Measurements from ENCODE around the gene FAM181B.
"Not testable (repeated sequence)": the region's sequence is repeated elsewhere in the genome, so short reads cannot be mapped to it uniquely, and the experiment has no call there.

FAM181B gene

DNA sequence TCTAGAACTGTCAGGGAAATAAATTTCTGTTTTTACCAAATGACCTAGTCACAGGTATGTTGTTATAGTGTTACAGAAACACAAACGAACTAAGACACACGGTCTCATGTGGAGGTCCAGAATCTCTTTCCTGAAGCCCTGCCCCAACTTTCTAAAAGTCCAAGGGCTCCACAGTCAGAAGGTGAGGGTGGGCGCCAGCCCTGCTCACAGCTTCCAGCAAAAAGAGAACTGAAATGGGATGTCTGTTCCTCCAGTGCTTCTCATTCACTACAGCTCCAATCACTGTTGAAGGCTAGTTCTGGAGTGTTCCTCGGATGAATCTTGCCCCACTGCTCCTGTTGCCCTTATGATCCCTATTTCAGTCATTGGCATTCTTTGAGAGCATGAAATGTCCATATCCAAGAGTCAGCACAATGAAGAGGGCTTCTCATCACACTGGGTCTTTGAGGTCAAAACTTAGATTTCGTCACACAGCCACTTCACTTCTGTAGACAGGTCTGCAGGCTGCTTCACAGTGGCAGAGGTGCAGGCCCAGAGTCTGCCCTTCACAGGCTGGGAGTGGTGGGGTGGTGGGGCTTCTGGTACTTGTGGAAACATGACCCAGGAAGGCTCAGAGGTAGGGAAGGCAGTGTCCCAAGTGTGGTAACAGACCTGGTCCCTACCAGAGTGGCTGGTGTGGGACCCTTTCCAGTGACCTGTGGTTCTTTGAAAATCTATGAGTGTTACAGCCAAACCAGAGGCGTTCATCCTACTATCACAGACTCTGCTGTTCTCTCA lies 34.9 kb downstream of the FAM181B start:
- H3K9ac ChIP-seq (ENCODE audit: low read length) = no peak overlapping the region
- H3K4me1 ChIP-seq (ENCODE audit: low read length) = peaks cover 7% of the 10 kb centered on the region
- peak overlapping the region; percentile 55; the same call in 1 of the 2 replicates for H2AFZ ChIP-seq (ENCODE audit: low read depth, low read length)
- H3K4me2 ChIP-seq (ENCODE audit: low read length) = no peak overlapping the region
- no peaks in the 10 kb centered on the region for H4K20me1 ChIP-seq (ENCODE audit: insufficient read depth, low read length)
- H3K4me3 ChIP-seq (ENCODE audit: low read length) = no peak overlapping the region
- TF ChIP-seq, protein P1, sequence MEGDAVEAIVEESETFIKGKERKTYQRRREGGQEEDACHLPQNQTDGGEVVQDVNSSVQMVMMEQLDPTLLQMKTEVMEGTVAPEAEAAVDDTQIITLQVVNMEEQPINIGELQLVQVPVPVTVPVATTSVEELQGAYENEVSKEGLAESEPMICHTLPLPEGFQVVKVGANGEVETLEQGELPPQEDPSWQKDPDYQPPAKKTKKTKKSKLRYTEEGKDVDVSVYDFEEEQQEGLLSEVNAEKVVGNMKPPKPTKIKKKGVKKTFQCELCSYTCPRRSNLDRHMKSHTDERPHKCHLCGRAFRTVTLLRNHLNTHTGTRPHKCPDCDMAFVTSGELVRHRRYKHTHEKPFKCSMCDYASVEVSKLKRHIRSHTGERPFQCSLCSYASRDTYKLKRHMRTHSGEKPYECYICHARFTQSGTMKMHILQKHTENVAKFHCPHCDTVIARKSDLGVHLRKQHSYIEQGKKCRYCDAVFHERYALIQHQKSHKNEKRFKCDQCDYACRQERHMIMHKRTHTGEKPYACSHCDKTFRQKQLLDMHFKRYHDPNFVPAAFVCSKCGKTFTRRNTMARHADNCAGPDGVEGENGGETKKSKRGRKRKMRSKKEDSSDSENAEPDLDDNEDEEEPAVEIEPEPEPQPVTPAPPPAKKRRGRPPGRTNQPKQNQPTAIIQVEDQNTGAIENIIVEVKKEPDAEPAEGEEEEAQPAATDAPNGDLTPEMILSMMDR (IDR thresholded peaks at IDR 0.05; ENCODE audit: low read depth, low read length) = no peak
- TF ChIP-seq EZH2phosphoT487 (IDR thresholded peaks at IDR 0.05; ENCODE audit: low read depth) = no peak
- H3K36me3 ChIP-seq (replicated peaks; ENCODE audit: low read depth, low read length) = no peaks in the 10 kb centered on the region
- no peak overlapping the region for H3K27ac ChIP-seq (ENCODE audit: low read length)
- no peaks in the 10 kb centered on the region for H3K9me3 ChIP-seq (ENCODE audit: insufficient read depth, low read length)
- no peaks in the 10 kb centered on the region for H3K79me2 ChIP-seq (ENCODE audit: low read length)
- H3K27me3 ChIP-seq (ENCODE audit: low read depth, low read length) = no peaks in the 10 kb centered on the region

DNA sequence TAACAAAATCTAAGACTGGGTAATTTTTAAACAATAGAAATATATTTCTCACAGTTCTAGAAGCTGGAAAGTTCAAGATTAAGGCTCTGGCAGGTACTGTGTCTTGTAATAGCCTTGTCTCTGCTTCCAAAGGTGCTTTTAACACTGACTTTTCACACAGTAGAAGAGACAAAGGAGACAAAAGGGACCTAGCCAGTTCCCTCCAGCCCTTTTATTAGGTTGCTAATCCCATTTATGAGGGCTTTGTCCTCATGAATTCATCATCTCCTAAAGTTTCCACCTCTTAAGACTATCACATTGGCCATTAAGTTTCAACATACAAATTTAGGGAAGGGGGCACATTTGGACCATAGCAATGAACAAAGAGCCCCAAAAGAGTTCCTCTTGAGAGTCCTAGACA lies 40.7 kb downstream of the FAM181B start:
- H3K79me2 ChIP-seq (ENCODE audit: low read length) = no peaks in the 10 kb centered on the region

DNA sequence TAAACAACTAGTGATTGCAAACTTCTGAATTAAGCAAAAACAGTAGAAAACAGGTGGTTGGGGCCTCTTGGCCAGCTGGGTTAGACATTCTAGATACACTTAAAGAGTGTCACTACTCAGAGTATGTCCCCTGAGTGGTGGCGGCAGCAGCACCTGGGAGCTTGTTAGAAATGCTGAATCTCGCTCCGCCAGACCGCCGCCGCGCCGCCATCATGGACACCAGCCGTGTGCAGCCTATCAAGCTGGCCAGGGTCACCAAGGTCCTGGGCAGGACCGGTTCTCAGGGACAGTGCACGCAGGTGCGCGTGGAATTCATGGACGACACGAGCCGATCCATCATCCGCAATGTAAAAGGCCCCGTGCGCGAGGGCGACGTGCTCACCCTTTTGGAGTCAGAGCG lies 44.3 kb downstream of the FAM181B start:
- not testable (repeated sequence) for H2AFZ ChIP-seq (ENCODE audit: low read depth, low read length); H3K9ac ChIP-seq (ENCODE audit: low read length); H3K27ac ChIP-seq (ENCODE audit: low read length); H3K4me3 ChIP-seq (ENCODE audit: low read length); H3K4me2 ChIP-seq (ENCODE audit: low read length); H3K79me2 ChIP-seq (ENCODE audit: low read length); H3K4me1 ChIP-seq (ENCODE audit: low read length); H3K36me3 ChIP-seq (replicated peaks; ENCODE audit: low read depth, low read length); H4K20me1 ChIP-seq (ENCODE audit: insufficient read depth, low read length); H3K9me3 ChIP-seq (ENCODE audit: insufficient read depth, low read length); H3K27me3 ChIP-seq (ENCODE audit: low read depth, low read length)

More for the DNA sequence above, 40.7 kb downstream of the FAM181B start:
- TF ChIP-seq, protein P1 (IDR thresholded peaks at IDR 0.05; ENCODE audit: low read depth, low read length) = no peak
- no peak for TF ChIP-seq EZH2phosphoT487 (IDR thresholded peaks at IDR 0.05; ENCODE audit: low read depth)
- no peaks in the 10 kb centered on the region for H3K9me3 ChIP-seq (ENCODE audit: insufficient read depth, low read length)
- H3K4me3 ChIP-seq (ENCODE audit: low read length) = no peak overlapping the region
- no peaks in the 10 kb centered on the region for H3K36me3 ChIP-seq (replicated peaks; ENCODE audit: low read depth, low read length)
- no peak overlapping the region for H2AFZ ChIP-seq (ENCODE audit: low read depth, low read length)
- no peaks in the 10 kb centered on the region for H3K27me3 ChIP-seq (ENCODE audit: low read depth, low read length)
- no peak overlapping the region for H3K4me2 ChIP-seq (ENCODE audit: low read length)
- H3K9ac ChIP-seq (ENCODE audit: low read length) = no peak overlapping the region
- H4K20me1 ChIP-seq (ENCODE audit: insufficient read depth, low read length) = no peaks in the 10 kb centered on the region
- H3K4me1 ChIP-seq (ENCODE audit: low read length) = no peaks in the 10 kb centered on the region
- no peak overlapping the region for H3K27ac ChIP-seq (ENCODE audit: low read length)

DNA sequence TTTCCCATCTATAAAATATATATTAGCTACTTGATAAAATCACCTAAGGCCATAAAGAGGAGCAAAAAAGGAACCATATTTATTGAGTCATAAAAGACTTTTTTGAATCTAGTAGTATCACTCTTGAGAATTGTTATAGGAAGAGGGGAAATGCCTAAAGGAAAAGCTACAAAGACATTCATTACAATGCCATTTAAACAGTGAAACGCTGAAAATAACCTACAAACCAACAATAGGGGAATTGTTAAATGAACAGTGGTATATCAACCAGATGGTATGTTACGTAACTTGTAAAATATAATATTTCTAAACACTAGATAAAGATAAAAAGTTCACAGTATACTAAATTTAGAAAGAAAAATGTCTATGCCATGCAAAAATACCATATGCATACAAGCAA lies 47.5 kb downstream of the FAM181B start:
- H2AFZ ChIP-seq (ENCODE audit: low read depth, low read length) = no peak overlapping the region
- H3K27ac ChIP-seq (ENCODE audit: low read length) = no peak overlapping the region
- no peak overlapping the region for H3K4me2 ChIP-seq (ENCODE audit: low read length)
- peaks cover 6% of the 10 kb centered on the region; the same call in 1 of the 2 replicates for H3K4me1 ChIP-seq (ENCODE audit: low read length)
- H3K9me3 ChIP-seq (ENCODE audit: insufficient read depth, low read length) = no peaks in the 10 kb centered on the region
- no peaks in the 10 kb centered on the region for H3K36me3 ChIP-seq (replicated peaks; ENCODE audit: low read depth, low read length)
- H3K79me2 ChIP-seq (ENCODE audit: low read length) = no peaks in the 10 kb centered on the region
- TF ChIP-seq EZH2phosphoT487 (IDR thresholded peaks at IDR 0.05; ENCODE audit: low read depth) = no peak
- TF ChIP-seq, protein P1 (IDR thresholded peaks at IDR 0.05; ENCODE audit: low read depth, low read length) = no peak
- peaks cover 9% of the 10 kb centered on the region; the same call in 1 of the 2 replicates for H3K27me3 ChIP-seq (ENCODE audit: low read depth, low read length)
- no peaks in the 10 kb centered on the region for H4K20me1 ChIP-seq (ENCODE audit: insufficient read depth, low read length)
- no peak overlapping the region for H3K9ac ChIP-seq (ENCODE audit: low read length)
- no peak overlapping the region for H3K4me3 ChIP-seq (ENCODE audit: low read length)
